ENCODE results near the gene ECI1.

Gene ECI1, protein sequence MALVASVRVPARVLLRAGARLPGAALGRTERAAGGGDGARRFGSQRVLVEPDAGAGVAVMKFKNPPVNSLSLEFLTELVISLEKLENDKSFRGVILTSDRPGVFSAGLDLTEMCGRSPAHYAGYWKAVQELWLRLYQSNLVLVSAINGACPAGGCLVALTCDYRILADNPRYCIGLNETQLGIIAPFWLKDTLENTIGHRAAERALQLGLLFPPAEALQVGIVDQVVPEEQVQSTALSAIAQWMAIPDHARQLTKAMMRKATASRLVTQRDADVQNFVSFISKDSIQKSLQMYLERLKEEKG

DNA sequence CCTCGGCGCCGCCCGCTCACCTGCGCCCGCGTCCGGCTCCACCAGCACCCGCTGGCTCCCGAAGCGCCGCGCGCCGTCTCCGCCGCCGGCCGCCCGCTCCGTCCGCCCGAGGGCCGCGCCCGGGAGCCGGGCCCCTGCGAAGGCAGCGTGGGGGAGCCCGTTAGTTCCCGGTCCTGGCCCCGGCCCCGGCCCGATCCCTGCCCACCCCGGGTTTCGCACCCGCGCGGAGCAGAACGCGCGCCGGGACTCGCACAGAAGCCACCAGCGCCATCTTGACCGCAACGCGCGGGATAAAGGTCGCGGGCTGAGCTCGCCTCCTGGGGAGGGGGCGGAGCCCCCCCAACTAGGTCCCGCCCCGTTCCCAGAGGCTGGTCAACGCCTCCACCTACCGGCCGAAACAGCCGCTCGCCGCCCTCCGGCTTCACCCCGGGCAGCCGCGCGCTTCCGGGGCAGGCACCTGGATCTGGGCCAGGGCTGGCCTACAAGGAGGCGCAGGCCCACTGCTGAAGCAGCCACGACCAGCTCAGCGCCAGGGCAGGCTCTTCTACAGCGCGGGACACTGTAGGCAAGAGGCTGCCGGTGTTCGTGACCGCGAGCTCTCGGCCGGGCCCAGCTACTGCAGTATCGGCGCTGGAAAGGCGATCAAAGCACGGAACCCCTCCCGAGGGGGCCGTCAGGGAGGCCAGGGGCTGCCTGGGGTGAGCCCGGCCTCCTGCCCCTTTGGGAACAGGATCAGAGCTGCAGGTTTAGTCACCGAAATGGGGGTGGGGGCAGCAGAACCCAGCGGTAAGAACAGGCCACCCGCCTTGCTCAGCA is at the start of gene ECI1:
ECI1 (minus strand) TSS at position 292 of the 816 bp plus-strand sequence; CDS start at position 271, 21 bp downstream.
- DNase-seq (ENCODE audit: low read depth in 2 of 2), result peak; percentile 75 to 85

DNA sequence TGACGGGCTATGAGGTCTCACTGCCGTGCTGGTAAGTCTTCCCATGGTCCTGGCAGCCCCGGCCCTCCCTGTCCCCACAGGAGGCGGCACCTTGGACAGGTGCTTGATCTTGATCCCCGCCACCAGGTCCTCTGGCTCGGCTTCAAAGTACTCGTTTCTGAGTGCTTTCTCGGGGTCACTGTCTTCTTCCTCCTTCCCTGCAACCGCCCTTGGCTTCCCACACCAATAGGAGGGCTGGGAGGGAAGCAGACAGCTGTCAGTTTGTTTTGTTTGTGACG is 48.5 kb upstream of the ECI1 start:
- DNase-seq (ENCODE audit: low read depth in 2 of 2), result no peak

DNA sequence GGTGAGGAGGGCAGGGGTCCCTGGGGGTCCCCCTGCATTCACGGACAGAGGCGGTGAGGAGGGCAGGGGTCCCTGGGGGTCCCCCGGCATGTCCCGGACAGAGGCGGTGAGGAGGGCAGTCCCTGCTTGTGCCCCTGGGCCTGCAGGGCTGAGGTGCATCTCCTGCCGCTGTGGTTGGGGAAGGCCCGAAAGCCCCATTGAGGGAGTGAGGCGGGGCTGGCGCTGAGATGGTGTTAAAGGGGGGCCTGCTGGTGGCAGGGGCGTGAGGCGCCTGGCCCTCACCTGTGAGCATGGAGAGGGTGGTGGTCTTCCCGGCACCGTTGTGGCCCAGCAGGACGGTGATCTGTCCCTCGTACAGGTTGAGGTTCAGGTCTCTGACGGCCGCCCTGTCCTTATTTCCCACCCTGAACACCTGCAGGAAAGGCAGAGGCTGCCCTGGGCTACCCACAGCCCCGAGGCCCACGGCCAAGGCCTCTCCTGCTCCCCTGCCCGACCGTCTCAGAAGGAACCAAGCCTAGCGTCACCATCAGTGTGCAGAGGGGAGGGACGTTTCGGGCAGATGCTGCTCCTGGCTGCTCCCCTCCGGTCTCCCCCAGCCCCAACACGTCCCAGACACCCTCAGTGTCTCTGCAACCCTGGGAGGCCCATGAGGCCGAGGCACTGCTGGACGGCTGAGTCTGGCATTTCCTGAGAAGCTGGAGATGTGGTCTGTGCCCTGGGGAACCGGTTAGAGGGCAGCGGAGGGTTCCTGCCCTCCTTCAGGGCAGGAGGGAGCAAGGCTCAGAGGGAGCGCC is 47.9 kb upstream of the ECI1 start:
- DNase-seq (ENCODE audit: low read depth in 2 of 2), result no peak

DNA sequence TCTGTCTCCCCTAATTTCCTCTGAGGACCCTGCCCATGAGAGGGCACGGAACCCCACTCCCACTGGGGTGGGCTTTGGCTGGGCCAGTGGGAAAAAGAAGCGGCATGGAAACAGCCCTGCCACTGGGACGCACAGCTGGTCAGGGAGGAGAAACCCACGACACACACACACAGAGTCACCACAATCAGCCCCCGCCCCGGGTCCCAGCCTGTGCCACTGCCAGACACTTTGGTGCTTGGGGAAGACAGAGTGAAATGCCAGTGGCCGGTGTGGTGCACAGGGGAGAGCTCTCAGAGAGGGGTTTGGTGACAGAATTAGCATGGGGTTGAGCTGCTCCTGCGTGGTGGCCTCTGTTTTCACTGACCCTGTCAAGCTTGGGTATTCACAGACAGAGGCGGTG is 47.2 kb upstream of the ECI1 start:
- DNase-seq (ENCODE audit: low read depth in 2 of 2), result no peak

DNA sequence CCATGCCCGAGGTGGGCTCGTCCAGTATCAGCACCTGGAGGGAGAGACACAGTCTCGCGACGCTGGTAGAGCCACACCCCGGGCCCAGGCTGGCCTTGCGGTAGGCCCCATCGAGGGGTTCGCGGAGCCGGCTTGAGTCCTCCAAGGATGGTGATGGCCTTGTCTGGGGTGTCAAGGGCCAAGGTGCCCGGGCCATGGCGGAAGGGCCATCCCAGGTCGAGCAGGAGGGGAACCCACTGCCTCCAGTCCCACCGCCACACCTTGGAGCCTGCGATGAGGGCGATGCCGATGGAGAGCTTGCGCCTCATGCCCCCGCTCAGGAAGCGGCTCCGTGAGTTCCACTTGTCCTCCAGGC is 46.1 kb upstream of the ECI1 start:
- DNase-seq (ENCODE audit: low read depth in 2 of 2), result no peak

DNA sequence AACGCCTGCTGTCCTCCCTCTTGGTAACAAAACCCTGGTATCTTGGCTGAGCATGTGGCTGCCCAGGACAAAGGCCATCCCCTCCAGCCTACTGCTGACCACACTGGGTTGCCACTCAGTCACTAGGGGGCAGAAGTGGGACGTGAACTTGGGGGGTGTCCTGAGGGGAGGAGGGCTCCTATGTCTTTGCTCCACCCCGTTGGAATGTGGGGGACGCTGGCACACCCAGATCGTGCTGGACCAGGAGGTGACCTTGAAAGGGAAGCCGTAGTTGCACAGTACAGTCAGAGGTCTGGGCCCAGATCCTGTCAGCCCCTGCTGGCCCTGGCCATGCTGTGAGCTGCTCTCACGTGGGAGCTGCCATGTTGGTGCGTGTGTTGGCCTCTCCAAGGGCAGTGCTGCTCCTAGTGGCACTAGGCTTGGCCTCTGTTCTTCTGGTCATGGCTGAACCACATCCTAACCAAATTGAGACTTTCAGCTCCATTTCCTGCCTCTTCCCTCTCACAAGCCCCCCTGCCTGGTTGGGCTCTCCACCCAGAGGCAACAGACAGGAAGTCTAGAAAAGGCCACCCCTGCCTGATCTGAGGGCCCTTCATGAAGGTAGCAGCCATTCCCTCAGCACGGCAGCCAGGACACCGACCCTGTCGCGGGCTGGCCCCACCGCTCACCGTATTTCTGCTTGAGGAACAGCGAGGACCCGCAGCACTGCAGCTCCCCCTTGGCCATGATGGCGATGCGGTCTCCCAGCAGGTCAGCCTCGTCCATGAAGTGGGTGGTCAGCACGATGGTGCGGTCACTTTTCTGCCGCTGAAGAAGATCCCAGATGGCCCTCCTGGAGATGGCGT is 45.5 kb upstream of the ECI1 start:
- peak; percentile 5 to 9 for DNase-seq (ENCODE audit: low read depth in 2 of 2)

DNA sequence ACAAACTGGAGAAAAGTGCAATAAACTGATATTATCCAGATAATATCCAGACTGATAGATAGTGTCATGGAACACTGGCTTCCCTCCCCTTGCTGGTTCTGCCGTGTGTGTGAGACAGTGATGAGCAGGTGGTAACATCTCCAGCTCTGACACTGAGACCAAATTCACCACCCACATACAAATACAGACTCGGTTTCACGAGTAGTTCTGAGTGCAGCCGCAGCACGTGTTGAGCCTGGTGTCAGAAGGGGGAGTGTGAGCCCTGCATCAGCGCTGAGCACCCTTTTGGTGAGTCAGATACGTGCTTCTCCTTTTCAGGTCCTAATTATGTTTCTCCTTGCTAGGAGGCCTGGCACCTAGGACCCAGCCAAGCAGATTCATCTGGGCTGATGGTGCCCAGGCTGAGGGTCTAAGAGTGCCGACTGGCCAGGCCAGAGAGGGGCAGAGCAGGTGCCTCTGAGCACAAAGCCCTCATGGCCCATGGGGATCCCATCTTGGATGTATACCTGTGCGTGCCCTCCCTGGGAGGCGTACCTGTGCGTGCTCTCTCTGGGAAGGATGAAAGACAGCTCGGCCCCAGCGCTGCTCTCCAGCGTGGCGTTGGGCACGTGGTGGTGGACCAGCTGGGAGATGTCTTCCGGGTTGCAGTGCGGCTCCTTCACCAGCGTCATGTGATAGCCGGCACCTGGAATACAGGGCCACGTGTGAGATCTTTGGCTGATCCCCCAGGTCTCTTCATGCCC is 43.8 kb upstream of the ECI1 start:
- no peak for DNase-seq (ENCODE audit: low read depth in 2 of 2)

DNA sequence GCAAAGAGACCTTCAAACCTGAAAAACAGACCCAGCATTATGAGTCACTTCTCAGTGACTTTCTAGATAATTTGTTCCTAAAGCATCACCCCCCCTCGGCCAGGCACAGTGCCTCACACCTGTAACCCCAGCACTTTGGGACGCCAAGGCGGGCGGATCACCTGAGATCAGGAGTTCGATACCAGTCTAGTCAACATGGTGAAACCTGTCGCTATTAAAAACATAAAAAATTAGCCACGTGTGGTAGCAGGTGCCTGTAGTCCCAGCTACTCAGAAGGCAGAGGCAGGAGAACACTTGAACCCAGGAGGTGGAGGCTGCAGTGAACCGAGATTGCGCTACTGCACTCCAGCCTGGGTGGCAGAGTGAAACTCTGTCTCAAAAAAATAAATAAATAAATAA is 40.8 kb upstream of the ECI1 start:
- no peak for DNase-seq (ENCODE audit: low read depth in 2 of 2)

DNA sequence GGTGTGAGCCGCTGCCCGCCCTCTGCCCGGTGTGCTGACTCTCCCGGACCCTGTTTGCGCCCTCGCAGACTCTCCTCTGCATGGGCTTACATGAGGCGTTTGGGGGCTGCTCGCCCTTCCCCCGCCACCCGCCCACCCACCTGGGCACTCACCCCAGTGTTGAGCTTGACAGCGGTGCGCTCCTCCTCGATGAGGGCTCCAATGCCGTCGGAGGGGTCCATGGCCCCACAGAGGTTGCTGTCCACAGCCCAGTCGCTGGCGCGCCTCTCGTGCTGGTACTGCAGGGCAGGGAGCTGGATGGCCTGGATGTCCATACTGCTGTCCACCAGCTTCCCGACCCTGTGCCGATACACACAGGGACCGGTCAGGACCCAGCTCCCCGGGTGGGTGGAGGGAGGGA is 37.9 kb upstream of the ECI1 start:
- DNase-seq (ENCODE audit: low read depth in 2 of 2), result no peak

DNA sequence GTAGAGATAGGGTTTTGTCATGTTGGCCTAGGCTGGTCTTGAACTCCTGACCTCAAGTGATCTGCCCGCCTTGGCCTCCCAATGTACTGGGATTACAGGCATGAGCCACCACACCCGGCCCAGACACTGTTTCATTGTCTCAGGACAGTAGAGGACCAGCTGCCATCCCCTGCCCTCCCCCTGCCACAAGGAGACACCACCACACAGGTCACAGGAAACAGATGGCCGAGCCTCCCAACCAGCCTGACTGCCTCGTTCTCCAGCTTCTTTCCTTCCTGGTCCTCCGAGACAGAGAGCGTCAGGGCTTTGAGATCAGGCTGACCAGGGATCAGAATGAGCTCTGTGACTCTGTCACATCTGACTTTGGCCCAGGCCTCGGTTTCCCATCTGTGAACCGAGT is 37.3 kb upstream of the ECI1 start:
- DNase-seq (ENCODE audit: low read depth in 2 of 2), result no peak

DNA sequence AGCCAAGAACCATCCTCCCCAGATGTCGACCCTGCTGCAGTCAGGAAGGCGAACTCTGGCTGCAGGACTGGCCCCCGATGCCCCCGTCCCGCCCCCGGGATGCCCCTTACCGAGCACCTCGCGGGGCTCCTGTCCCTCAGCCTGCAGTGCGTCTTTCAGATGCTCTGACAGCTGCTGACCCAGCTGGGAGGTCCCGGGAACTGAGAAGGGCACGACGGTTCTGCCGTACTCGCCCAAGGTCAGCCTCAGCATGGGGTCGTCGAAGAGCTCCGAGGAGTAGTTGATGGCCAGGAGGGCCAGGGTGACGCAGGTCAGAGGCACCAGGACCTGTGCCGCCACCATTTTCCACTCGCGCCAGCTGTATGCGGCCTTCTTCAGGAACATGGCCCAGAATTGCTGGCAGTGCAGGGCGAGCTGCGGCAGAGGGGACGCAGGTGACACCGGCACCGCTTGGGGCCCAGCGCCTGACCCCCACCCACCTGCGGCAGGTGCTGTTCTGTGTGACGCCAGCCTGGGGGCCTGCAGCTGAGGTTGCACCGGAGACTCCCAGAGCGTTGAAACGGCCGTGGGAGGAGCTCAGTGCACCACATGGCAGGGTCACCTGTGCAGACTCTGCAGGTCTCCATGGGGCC is 36.6 kb upstream of the ECI1 start:
- DNase-seq (ENCODE audit: low read depth in 2 of 2), result no peak

DNA sequence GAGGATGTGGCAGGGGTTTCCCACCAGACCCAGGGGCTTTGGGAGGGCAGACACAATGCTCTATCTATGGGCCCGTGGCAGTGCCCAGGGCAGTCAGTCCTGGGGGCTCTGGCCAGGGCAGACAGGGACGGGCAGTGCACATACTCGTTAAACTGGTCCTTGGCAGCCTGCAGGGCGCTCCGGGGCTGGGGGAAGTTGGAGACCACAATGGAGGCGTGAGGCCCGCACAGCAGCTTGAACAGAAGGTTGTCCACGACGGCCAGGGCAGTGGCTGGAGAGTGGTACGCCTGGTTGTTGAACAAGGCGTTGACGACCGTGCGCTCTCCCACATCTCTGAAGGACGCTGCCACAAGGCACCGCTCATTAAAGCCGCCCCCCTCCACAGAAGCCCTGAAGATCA is 35.2 kb upstream of the ECI1 start:
- no peak for DNase-seq (ENCODE audit: low read depth in 2 of 2)

DNA sequence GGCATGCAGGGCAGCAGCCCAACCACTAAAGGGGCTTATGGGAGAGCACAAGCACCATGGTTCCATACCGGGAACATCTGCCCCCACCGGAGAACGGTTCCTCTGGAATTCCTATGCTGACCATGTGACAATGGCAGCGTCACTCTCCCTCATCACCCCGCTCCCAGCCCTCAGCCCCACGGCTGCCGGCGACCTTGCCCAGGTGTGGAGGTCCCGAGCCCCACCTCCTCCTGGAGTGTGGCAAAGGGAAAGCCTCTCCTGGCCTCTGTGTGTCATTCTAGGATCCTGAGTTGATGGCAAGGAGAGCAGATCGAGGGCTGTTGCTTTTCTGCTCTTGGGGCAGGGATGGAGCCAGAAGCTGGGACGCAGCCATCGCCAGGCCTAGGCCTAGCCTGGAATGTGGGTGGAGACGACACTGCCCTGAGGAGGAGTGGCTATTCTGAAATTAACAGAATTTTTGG is 34.4 kb upstream of the ECI1 start:
- no peak for DNase-seq (ENCODE audit: low read depth in 2 of 2)

DNA sequence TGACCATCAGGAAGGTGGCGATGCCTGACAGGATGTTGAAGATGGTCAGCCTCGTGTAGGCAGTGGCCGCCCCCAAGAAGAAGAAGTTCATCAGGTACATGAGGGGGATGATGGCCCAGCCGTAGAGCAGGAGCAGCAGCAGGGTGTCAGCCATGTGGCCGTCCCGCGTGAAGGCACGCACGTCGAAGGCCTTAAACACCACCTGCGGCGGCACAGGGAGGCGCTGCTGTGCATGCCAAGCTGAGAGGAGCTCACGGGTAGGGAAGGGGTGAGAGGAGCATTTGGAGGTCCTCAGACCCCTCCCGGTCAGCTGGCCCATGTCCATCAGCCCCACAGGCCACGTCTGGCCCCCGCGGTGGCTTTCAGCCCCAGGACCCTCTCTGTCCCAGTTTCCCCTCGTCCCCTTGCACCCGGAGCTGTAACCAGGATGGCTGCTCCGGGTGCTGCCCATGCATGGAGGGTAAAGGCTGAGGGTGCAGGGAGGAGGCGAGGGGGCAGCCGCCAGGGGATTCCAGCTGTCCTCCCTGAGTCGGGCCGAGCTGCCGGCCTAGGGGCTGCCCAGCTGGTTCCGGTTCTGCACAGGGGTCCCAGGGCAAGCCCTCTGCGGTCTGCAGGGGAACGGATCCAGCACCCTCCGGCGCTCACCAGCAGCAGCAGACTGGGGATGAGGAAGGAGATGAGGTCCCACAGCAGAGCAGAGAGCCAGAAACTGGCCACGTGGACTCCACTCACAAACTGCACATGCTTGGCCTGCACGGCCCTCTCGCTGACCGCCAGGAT is 33.6 kb upstream of the ECI1 start:
- no peak for DNase-seq (ENCODE audit: low read depth in 2 of 2)

DNA sequence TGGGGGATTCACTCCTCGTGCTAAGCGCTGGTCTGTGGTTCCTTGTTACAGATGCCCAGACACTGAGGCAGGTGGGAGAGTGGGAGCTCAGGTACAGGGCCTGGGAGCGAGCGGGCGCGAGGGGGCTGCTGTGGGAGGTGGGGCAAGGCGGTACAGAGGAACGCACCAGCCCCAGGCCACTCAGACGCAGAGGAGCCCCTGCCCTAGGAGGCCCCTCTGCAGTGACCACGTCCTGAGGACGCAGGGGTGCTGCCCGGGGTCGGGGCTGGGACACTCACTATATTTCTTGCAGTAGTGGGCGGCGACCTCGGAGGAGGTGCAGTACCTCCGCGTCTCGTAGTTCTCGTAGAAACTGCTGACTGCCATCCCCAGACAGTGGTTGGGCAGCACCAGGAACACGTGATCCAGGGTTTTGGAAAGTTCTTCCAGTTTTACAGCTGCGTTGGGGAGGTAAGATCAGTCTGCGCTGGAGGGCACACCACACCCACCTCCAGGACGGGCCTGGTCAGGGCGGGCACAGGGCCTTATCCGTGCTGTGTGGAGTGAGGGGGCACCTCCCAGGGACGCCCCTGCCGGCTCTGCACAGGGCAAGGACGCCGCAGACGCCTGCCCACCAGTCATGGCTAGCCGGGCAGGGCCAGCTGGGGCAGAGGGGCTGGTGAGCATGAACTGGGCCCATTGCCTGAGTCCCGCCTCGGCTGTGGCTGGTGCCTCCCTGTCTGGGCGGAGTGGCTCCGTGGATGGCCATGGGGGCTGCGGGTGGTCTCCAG is 32.8 kb upstream of the ECI1 start:
- no peak for DNase-seq (ENCODE audit: low read depth in 2 of 2)

DNA sequence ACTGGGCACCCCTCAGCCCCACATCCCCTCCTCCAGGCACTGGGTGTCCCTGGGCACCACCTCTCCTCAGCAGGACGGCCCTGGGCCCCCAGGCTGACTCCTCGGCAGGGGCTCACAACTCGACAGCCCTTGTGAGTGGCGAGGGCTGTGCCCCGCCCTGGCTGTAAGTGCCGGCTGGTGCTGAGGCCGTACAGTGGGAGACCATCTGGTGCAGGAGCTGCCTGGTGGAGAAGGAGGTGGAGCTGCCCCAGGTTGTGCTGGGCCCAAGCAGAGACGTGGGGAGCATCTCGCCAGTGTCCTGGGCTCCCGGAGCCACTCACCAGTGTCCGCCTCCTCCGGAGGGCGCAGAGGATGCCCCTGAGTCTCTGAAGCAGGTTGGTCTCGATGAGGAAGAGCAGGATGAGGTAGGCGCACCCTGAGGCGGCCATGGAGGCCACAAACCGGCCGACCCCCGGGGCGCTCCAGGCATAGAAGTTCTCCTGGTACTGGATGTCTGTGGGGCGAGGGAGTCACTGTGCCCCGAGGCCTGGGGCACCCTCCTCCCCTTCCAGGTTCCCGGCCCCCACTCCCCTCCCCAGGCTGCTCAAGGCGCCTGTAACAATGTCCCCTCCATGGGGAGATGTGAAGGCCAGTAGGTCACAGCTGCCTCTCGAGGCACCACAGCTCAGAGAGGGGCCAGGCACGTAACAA is 31.6 kb upstream of the ECI1 start:
- no peak for DNase-seq (ENCODE audit: low read depth in 2 of 2)

DNA sequence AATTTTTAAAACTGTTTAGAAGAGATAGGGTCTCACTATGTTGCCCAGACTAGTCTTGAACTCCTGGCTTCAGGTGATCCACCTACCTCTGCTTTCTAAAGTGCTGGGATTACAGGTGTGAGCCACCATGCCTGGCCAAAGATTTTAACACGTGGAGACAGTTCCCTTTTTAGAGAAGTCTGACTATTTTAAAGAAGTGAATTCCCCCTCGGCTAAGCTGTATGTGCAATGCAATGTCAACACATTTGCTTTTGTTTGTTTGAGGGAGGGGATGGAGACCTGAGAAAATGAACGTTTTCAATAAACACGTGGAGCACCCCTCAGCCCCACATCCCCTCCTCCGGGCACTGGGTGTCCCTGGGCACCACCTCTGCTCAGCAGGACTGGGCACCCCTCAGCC is 30.9 kb upstream of the ECI1 start:
- DNase-seq (ENCODE audit: low read depth in 2 of 2), result no peak

DNA sequence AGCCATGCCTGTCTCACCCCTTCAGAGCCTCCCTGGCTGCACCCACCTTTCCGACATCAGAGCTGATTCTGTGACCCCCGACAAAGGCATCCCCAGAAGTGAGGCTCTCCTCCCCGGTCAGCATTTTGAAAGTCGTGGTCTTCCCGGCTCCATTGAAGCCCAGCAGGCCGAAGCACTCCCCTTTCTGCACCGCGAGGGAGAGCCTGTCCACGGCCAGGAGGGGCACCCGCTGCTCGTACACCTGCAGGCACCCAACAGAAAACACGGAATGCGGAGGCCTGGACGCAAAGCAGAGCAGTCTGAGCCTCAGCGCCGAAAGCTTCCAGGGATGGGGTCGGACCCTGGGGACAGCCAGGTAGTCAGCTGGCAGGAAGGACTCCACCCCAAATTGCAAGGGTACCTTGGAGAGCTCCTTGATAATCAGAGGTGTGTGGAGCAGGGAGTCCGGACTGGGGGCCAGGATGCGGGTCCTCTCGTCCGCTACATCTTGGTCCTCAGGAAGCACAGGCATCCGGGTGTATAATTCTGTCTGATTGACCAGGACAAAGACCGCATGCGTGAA is 29.7 kb upstream of the ECI1 start:
- no peak for DNase-seq (ENCODE audit: low read depth in 2 of 2)

Measured in stimulated activated CD4-positive, alpha-beta T cell treated with anti-CD3 and anti-CD28 coated beads, Interleukin-4, amount 100 ng/mL, for 48 hours (primary cell).